Stimulated activated CD8-positive, alpha-beta memory T cell treated with anti-CD3 and anti-CD28 coated beads, Interleukin-12 subunit alpha, Interleukin-12 subunit beta, amount 100 ng/mL, for 4 hours (primary cell): ENCODE data around the gene EHMT2.
"Not testable (repeated sequence)": the region's sequence is repeated elsewhere in the genome, so short reads cannot be mapped to it uniquely, and the experiment has no call there.

ENCODE experiments used
- DNase-seq: peaks from one replicate; pipeline ENCODE4 v3.0.0-alpha.2; 2020; ENCODE audit warnings: low read depth

EHMT2 gene

GRCh38 chr6:31897612-31898382 lies at the start of gene EHMT2:
Gene EHMT2, minus strand, starts transcription at chr6:31897698. Its CDS starts 21 bp downstream, at chr6:31897677.
- DNase-seq, result peak; percentile 79

- no peak for DNase-seq
These were observed 49.7 kb upstream of the EHMT2 start for GRCh38 chr6:31947070-31947675.

DNA sequence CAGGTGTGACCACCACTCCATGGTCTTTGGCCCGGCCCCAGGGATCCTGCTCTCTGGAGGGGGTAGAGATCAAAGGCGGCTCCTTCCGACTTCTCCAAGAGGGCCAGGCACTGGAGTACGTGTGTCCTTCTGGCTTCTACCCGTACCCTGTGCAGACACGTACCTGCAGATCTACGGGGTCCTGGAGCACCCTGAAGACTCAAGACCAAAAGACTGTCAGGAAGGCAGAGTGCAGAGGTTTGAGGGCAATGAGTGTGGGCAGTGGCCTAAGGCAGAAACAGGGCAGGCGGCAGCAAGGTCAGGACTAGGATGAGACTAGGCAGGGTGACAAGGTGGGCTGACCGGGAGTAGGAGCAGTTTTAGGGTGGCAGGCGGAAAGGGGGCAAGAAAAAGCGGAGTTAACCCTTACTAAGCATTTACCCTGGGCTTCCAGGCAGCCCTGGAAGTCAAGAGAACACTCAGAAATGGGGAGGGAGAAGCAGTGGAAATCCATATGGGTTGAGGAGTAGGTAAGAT lies 48.9 kb upstream of the EHMT2 start:
- no peak for DNase-seq

DNA sequence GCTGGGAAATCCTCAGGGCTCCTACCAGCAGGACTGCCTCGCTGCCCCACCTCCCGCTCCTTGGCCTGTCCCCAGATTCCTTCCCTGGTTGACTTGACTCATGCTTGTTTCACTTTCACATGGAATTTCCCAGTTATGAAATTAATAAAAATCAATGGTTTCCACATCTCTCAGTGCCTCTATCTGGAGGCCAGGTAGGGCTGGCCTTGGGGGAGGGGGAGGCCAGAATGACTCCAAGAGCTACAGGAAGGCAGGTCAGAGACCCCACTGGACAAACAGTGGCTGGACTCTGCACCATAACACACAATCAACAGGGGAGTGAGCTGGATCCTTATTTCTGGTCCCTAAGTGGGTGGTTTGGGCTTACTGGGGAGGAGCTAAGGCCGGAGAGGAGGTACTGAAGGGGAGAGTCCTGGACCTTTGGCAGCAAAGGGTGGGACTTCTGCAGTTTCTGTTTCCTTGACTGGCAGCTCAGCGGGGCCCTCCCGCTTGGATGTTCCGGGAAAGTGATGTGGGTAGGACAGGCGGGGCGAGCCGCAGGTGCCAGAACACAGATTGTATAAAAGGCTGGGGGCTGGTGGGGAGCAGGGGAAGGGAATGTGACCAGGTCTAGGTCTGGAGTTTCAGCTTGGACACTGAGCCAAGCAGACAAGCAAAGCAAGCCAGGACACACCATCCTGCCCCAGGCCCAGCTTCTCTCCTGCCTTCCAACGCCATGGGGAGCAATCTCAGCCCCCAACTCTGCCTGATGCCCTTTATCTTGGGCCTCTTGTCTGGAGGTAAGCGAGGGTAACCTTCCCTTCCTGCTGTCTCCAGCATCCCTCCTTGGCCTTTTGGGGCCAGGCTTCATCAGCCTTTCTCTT lies 48.2 kb upstream of the EHMT2 start, which contains the start of gene CFB:
Gene CFB, plus strand, starts transcription at position 589 of the 863 bp plus-strand sequence. Its CDS starts 127 bp downstream, at position 716.
- DNase-seq, result no peak

DNA sequence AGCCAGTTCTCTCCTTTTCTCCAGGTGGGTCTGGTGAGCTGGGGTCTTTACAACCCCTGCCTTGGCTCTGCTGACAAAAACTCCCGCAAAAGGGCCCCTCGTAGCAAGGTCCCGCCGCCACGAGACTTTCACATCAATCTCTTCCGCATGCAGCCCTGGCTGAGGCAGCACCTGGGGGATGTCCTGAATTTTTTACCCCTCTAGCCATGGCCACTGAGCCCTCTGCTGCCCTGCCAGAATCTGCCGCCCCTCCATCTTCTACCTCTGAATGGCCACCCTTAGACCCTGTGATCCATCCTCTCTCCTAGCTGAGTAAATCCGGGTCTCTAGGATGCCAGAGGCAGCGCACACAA lies 47.6 kb upstream of the EHMT2 start:
- DNase-seq, result no peak

GRCh38 chr6:31943742-31944141 lies 46.2 kb upstream of the EHMT2 start:
- no peak for DNase-seq

DNA sequence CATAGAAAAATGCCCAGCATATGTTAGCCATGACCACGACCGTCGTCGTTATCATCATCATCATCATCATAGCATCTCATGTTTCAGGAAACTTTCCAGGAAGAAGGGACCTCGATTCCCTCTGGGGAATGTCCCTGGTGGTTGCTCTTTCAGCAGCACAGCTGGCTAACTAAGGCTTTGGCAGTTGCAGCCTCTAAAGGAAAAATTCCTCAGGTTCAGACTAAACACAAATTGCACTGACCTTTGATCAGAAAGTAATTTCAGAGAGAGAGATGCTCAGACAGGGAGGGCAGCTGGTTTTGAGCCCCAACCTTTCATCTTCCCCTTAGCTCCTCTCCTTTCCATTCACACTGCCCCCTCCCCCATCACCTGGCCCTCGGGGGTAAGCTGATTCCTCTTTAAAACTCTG lies 42.8 kb upstream of the EHMT2 start:
- no peak for DNase-seq

GRCh38 chr6:31935823-31936222 lies 38.3 kb upstream of the EHMT2 start:
- DNase-seq, result no peak

DNA sequence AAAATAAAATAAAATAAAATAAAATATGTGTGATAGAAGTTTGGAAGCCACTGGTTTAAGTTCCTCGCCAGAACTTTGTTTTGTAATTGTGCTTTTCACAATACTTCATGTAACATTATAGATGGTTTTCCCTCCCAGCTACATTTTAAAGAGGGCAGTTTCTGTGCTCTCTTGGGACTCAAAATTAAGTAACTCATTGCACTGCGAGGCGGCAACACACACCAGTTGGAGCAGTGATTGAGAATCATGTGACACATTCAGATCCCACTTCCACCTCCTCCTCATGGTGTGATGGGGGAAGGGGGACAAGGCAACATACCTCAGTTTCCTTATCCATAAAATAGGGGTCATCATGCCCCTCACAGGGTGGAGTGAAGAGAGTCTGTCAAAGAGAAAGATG lies 37.5 kb upstream of the EHMT2 start:
- no peak for DNase-seq

DNA sequence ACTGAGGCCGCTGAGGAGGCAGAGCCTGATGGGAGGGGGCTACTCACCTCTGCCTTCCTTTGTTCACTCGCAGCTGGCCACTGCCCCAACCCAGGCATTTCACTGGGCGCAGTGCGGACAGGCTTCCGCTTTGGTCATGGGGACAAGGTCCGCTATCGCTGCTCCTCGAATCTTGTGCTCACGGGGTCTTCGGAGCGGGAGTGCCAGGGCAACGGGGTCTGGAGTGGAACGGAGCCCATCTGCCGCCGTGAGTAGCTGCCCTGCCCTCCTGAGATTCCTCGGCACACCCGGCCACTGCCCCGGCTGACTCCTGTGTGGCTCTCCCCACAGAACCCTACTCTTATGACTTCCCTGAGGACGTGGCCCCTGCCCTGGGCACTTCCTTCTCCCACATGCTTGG lies 36.0 kb upstream of the EHMT2 start:
- no peak for DNase-seq

DNA sequence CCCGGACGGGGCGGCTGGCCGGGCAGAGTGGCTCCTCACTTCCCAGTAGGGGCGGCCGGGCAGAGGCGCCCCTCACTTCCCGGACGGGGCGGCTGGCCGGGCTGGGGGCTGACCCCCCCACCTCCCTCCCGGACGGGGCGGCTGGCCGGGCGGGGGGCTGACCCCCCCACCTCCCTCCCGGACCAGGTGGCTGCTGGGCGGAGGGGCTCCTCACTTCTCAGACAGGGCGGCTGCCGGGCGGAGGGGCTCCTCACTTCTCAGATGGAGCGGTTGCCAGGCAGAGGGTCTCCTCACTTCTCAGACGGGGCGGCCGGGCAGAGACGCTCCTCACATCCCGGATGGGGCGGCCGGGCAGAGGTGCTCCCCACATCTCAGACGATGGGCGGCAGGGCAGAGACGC lies 34.6 kb upstream of the EHMT2 start:
- not testable (repeated sequence) for DNase-seq

DNA sequence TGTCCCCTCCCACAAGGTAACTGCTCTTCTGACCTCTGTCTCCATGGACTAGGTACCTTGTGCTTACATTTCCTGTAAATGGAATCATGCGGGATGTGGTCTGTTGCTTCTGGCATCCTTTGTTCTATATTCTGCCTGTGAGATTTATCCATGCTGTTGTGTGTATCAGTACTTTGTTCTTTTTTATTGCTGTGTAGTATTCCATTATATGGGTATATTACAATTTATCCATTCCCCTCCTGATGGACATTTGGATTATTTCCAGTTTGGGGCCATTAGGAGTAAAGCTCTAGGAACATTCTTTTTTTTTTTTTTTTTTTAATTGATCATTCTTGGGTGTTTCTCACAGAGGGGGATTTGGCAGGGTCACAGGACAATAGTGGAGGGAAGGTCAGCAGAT lies 33.5 kb upstream of the EHMT2 start:
- DNase-seq, result no peak

DNA sequence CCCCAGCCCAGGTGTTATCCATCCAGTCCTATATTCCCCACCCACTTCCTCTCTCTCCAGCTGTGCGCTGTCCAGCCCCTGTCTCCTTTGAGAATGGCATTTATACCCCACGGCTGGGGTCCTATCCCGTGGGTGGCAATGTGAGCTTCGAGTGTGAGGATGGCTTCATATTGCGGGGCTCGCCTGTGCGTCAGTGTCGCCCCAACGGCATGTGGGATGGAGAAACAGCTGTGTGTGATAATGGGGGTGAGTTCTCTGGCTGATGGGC lies 31.1 kb upstream of the EHMT2 start:
- no peak for DNase-seq

GRCh38 chr6:31927863-31928671 lies 30.6 kb upstream of the EHMT2 start:
- DNase-seq, result no peak

- DNase-seq, result no peak
These were observed 29.9 kb upstream of the EHMT2 start, which contains the start of gene C2 for GRCh38 chr6:31927242-31927862. Gene C2, plus strand, starts transcription at chr6:31927717. Its CDS starts 36 bp downstream, at chr6:31927753.

GRCh38 chr6:31922942-31923341 lies 25.4 kb upstream of the EHMT2 start:
- DNase-seq, result no peak

DNA sequence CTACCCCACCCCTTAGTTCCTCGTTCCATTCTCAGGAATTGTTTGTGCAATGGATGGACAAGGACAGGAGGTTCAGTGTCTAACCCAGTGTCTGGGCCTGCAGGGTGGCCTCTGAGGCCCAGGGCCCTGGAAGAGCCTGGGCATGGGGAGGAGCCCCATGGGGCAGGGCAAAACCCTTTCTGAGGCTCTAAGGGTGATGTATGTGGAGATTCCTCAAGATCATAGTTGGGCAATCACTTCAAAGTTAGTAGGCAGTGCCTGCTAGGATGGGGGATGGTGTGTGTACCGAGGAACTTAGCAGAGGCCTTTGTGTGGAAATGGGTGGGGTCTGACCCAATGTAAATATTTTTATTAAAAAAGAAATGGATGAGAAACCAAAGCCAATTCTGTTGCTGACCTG lies 23.3 kb upstream of the EHMT2 start:
- DNase-seq, result no peak

GRCh38 chr6:31919624-31920303 lies 22.3 kb upstream of the EHMT2 start:
- DNase-seq, result no peak

- DNase-seq, result no peak
These were observed 20.7 kb upstream of the EHMT2 start for GRCh38 chr6:31918069-31918720.

DNA sequence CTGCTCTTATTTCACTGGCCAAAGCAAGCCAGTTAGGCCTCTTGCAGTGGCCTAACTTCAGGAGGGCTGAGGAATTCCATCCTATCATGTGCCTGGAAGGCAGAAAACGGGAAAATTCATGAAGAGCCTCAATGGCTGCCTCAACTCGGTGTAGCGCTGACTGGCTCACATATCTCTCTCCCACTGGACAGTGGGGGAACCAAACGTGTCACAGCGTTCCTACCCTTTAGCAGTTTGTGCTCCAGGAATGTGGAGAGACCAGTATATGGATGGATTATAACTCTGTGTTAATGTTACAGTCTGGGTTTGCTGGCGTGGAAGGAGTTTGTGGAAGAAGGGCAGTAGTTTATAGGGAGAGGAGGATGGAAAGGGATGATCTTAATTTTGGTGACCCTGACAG lies 18.3 kb upstream of the EHMT2 start:
- DNase-seq, result no peak
